H1 (cell line): ENCODE results near the gene MCM7. TPM values are rescaled to one million over a fixed set of nuclear protein-coding genes. Genes with fewer than 3 reads are reported as not detected.

Experiments
- CTCF ChIA-PET: fragments of 300-600 bp; sonication (Branson Sonifier 250); formaldehyde crosslinking; loops from one replicate; lab custom pipeline; 2021; ENCODE audit not compliant: partially characterized antibody; lab: Charles Lee
- POLR2A ChIA-PET: fragments of 300-600 bp; sonication (Branson Sonifier 250); formaldehyde crosslinking; loops from one replicate; lab custom pipeline; 2021; ENCODE audit warnings: inconsistent platforms; ENCODE audit not compliant: partially characterized antibody; lab: Charles Lee
- DNase-seq, 2 experiments: peaks; one replicate each; pipeline versions ENCODE4 v3.0.0 to v3.0.0-alpha.2; 2010 to 2022; ENCODE audit warnings: low spot score in 2 of 2, low read depth in 1 of 2, mixed read lengths in 1 of 2
- FAIRE-seq: peaks from 2 replicates; lab custom pipeline; 2011; peaks lifted over from hg19 to GRCh38; lab: Jason Lieb, UNC
- H2AFZ ChIP-seq: 2 replicates; pipeline ENCODE4 v1.8.1; 2012; ENCODE audit warnings: low read length, inconsistent platforms
- H2AK5ac ChIP-seq: 2 replicates; pipeline ENCODE4 v1.6.1; 2013; ENCODE audit warnings: low read depth, low read length
- H2BK120ac ChIP-seq: replicated peaks from 2 replicates; pipeline ENCODE3; 2013; ENCODE audit warnings: low read depth, low read length, inconsistent platforms
- H2BK12ac ChIP-seq: 2 replicates; pipeline ENCODE4 v1.6.1; 2013; ENCODE audit warnings: low read depth, low read length
- H2BK15ac ChIP-seq: 2 replicates; pipeline ENCODE4 v1.6.1; 2013; ENCODE audit warnings: low read length
- H2BK20ac ChIP-seq: 2 replicates; pipeline ENCODE4 v1.6.1; 2013; ENCODE audit warnings: low read length
- H2BK5ac ChIP-seq: 2 replicates; pipeline ENCODE4 v1.6.1; 2013; ENCODE audit warnings: low read depth, low read length
- H3K14ac ChIP-seq: 2 replicates; pipeline ENCODE4 v1.6.1; 2013; ENCODE audit warnings: inconsistent platforms; ENCODE audit not compliant: insufficient read length
- H3K18ac ChIP-seq: 2 replicates; pipeline ENCODE4 v1.6.1; 2013; ENCODE audit warnings: low read length; ENCODE audit errors: extremely low read depth
- H3K23ac ChIP-seq: 2 replicates; pipeline ENCODE4 v1.6.1; 2013; ENCODE audit warnings: inconsistent platforms; ENCODE audit not compliant: insufficient read length
- H3K23me2 ChIP-seq: 2 replicates; pipeline ENCODE4 v1.6.1; 2013; ENCODE audit warnings: low read depth, low read length
- H3K27ac ChIP-seq: 2 replicates; pipeline ENCODE4 v1.6.1; 2011; ENCODE audit warnings: low read depth, low read length, inconsistent platforms
- H3K27me3 ChIP-seq, 4 experiments: replicated peaks in 1 of 4; 1 replicate in 1 of 4; 2 replicates in 3 of 4; pipeline versions ENCODE4 v1.6.1 to v1.8.1; 2011 to 2013; ENCODE audit warnings: low read length in 3 of 4, mild to moderate bottlenecking in 3 of 4, inconsistent platforms in 2 of 4, mixed read lengths in 2 of 4, moderate library complexity in 1 of 4; ENCODE audit not compliant: control insufficient read depth in 3 of 4, insufficient read depth in 3 of 4; ENCODE audit errors: extremely low read depth in 1 of 4
- H3K36me3 ChIP-seq, 4 experiments: 2 replicates each; pipeline versions ENCODE4 v1.6.1 to v1.8.1; 2011 to 2013; ENCODE audit warnings: mild to moderate bottlenecking in 4 of 4, low read length in 3 of 4, moderate library complexity in 2 of 4, control low read depth in 1 of 4, inconsistent platforms in 1 of 4; ENCODE audit not compliant: insufficient read depth in 4 of 4, control insufficient read depth in 2 of 4
- H3K4ac ChIP-seq: replicated peaks from 2 replicates; pipeline ENCODE3; 2013; ENCODE audit warnings: low read length, low read depth, mixed read lengths, inconsistent platforms; ENCODE audit not compliant: insufficient read length
- H3K4me1 ChIP-seq, 4 experiments: replicated peaks in 1 of 4; 1 replicate in 1 of 4; 2 replicates in 3 of 4; pipeline versions ENCODE4 v1.6.1 to v1.8.1; 2011 to 2013; ENCODE audit warnings: low read length in 3 of 4, inconsistent platforms in 2 of 4, mixed read lengths in 1 of 4; ENCODE audit not compliant: insufficient read depth in 4 of 4, control insufficient read depth in 3 of 4
- H3K4me2 ChIP-seq, 2 experiments: 2 replicates each; pipeline versions ENCODE4 v1.6.1 to v1.8.1; 2011 to 2013; ENCODE audit warnings: low read depth in 2 of 2, low read length in 2 of 2, control low read depth in 1 of 2, inconsistent platforms in 1 of 2, mild to moderate bottlenecking in 1 of 2; ENCODE audit not compliant: insufficient read depth in 1 of 2
- H3K4me3 ChIP-seq, 4 experiments: fragments of 200-600, 300-600 bp in 1 of 4; sonication (generic), shearing (Covaris generic), sonication (Bioruptor Twin) in 1 of 4; 2 replicates each; pipeline versions ENCODE4 v1.5.1 to v1.8.1; 2011 to 2016; ENCODE audit warnings: low read length in 4 of 4, low read depth in 3 of 4, control low read depth in 2 of 4, inconsistent platforms in 2 of 4, mild to moderate bottlenecking in 2 of 4, mixed read lengths in 1 of 4, moderate library complexity in 1 of 4; ENCODE audit not compliant: insufficient read depth in 2 of 4; ENCODE audit errors: extremely low read depth in 1 of 4
- H3K56ac ChIP-seq: replicated peaks from 2 replicates; pipeline ENCODE3; 2013; ENCODE audit warnings: low read depth, mild to moderate bottlenecking, mixed read lengths, low read length, inconsistent platforms; ENCODE audit not compliant: insufficient read length
- H3K79me1 ChIP-seq: 2 replicates; pipeline ENCODE4 v1.6.1; 2013; ENCODE audit warnings: low read depth, low read length, control low read depth
- H3K79me2 ChIP-seq, 2 experiments: 2 replicates each; pipeline versions ENCODE4 v1.6.1 to v1.8.1; 2012 to 2013; ENCODE audit warnings: low read length in 2 of 2, mild to moderate bottlenecking in 2 of 2, inconsistent platforms in 1 of 2; ENCODE audit not compliant: insufficient read depth in 2 of 2, control insufficient read depth in 1 of 2
- H3K9ac ChIP-seq, 4 experiments: replicated peaks in 1 of 4; 1 replicate in 1 of 4; 2 replicates in 3 of 4; pipeline versions ENCODE4 v1.6.1 to v1.8.1; 2011 to 2013; ENCODE audit warnings: low read depth in 3 of 4, low read length in 3 of 4, control low read depth in 2 of 4, mild to moderate bottlenecking in 2 of 4, moderate library complexity in 2 of 4, inconsistent platforms in 1 of 4; ENCODE audit errors: extremely low read depth in 1 of 4
- H3K9me3 ChIP-seq, 2 experiments: 2 replicates each; pipeline versions ENCODE4 v1.6.1 to v1.8.1; 2012 to 2013; ENCODE audit warnings: mild to moderate bottlenecking in 2 of 2, moderate library complexity in 2 of 2, control low read depth in 1 of 2, inconsistent platforms in 1 of 2, low read depth in 1 of 2, low read length in 1 of 2, mixed read lengths in 1 of 2; ENCODE audit not compliant: insufficient read depth in 2 of 2
- H4K20me1 ChIP-seq, 2 experiments: replicated peaks in 1 of 2; 2 replicates each; pipeline versions ENCODE3 to v1.8.1; 2011 to 2013; ENCODE audit warnings: inconsistent platforms in 2 of 2, low read length in 2 of 2, mild to moderate bottlenecking in 1 of 2; ENCODE audit not compliant: insufficient read depth in 2 of 2, control insufficient read depth in 1 of 2
- H4K5ac ChIP-seq: 2 replicates; pipeline ENCODE4 v1.6.1; 2013; ENCODE audit warnings: low read length, low read depth, mixed read lengths, inconsistent platforms; ENCODE audit not compliant: insufficient read length
- H4K8ac ChIP-seq: 2 replicates; pipeline ENCODE4 v1.8.0; 2013; ENCODE audit warnings: mild to moderate bottlenecking, moderate library complexity, low read length, inconsistent platforms; ENCODE audit not compliant: insufficient read depth; ENCODE audit errors: extremely low read depth
- H4K91ac ChIP-seq: replicated peaks from 2 replicates; pipeline ENCODE3; 2013; ENCODE audit warnings: low read length, mixed read lengths, inconsistent platforms; ENCODE audit not compliant: insufficient read length
- BCL11A ChIP-seq, 2 experiments: IDR thresholded peaks; one replicate each; pipeline ENCODE4 v1.6.1; 2011; ENCODE audit warnings: low read depth in 2 of 2, low read length in 2 of 2, mild to moderate bottlenecking in 2 of 2
- CEBPB ChIP-seq: IDR thresholded peaks from 2 replicates; pipeline ENCODE4 v1.6.1; 2012; ENCODE audit warnings: low read depth, low read length
- GABPA ChIP-seq: IDR thresholded peaks from 2 replicates; pipeline ENCODE4 v1.6.1; 2011; ENCODE audit warnings: mild to moderate bottlenecking, low read length, moderate library complexity, borderline replicate concordance; ENCODE audit not compliant: insufficient read depth
- HDAC2 ChIP-seq, 2 experiments: fragments of 300-600 bp in 1 of 2; sonication (generic) in 1 of 2; IDR thresholded peaks; 2 replicates each; pipeline ENCODE4 v1.6.1; 2011 to 2012; ENCODE audit warnings: low read depth in 2 of 2, low read length in 2 of 2, mild to moderate bottlenecking in 2 of 2, moderate library complexity in 2 of 2, borderline replicate concordance in 1 of 2, inconsistent platforms in 1 of 2
- POLR2A ChIP-seq, 2 experiments: IDR thresholded peaks; 1 replicate in 1 of 2; 2 replicates in 1 of 2; pipeline ENCODE4 v1.6.1; 2011; ENCODE audit warnings: low read depth in 2 of 2, low read length in 2 of 2, mild to moderate bottlenecking in 2 of 2; ENCODE audit errors: control extremely low read depth in 1 of 2
- SAP30 ChIP-seq: fragments of 300-600 bp; sonication (generic); IDR thresholded peaks from 2 replicates; pipeline ENCODE4 v1.7.1; 2012; ENCODE audit warnings: low read length, moderate library complexity, mild to moderate bottlenecking, inconsistent platforms; ENCODE audit not compliant: insufficient read depth, insufficient replicate concordance
- SP1 ChIP-seq: IDR thresholded peaks from 2 replicates; pipeline ENCODE4 v1.6.1; 2011; ENCODE audit warnings: low read depth, low read length
- SRF ChIP-seq: IDR thresholded peaks from 2 replicates; pipeline ENCODE4 v1.6.1; 2011; ENCODE audit warnings: mild to moderate bottlenecking, low read depth, low read length, moderate library complexity
- TEAD4 ChIP-seq: IDR thresholded peaks from 2 replicates; pipeline ENCODE4 v1.6.1; 2012; ENCODE audit warnings: low read depth, low read length, inconsistent platforms, mixed read lengths
- WGBS, 2 experiments: shearing (Covaris generic) in 1 of 2; methylation state at CpG; one replicate each; pipeline versions ENCODE4 v1.1.6 to v1.1.7; 2013 to 2015; ENCODE audit warnings: low lambda C conversion rate in 2 of 2, mixed read lengths in 2 of 2, inconsistent platforms in 1 of 2, low coverage in 1 of 2, missing lambda C conversion rate in 1 of 2; ENCODE audit not compliant: insufficient replicate concordance in 2 of 2, insufficient coverage in 1 of 2, insufficient read length in 1 of 2; ENCODE audit errors: extremely low coverage in 1 of 2, missing lambda C conversion rate in 1 of 2; 5-methylcytosine and 5-hydroxymethylcytosine counted together
- polyA plus RNA-seq, 7 experiments: library from polyadenylated mRNA; depleted of rRNA in 3 of 7; stranded (reverse) in 5 of 7; unstranded in 2 of 7; fragments of >200 nt in 5 of 7; fragments of 200-250 nt in 2 of 7; gene quantifications; 1 replicate in 5 of 7; 2 replicates in 1 of 7; 4 replicates in 1 of 7; pipeline versions ENCODE4 v1.2.1 to v1.2.3, GENCODE V29; 2011 to 2013; ENCODE audit warnings: missing spikeins in 2 of 7, mixed read lengths in 2 of 7
- total RNA-seq: library from RNA; stranded (reverse); fragmentation: NEBNext Ultra II Directional; extraction: Animal tissue kit (Norgen Biotek cat#: 25700); gene quantifications from 2 replicates; pipeline ENCODE4 v1.2.1, GENCODE V29; 2021
- TF ChIP-seq, protein P1 (sequence below): IDR thresholded peaks from 2 replicates; pipeline ENCODE4 v1.6.1; 2011; ENCODE audit warnings: low read depth, mild to moderate bottlenecking, low read length; ENCODE audit not compliant: insufficient read depth
- TF ChIP-seq, protein P2 (sequence below): IDR thresholded peaks from 2 replicates; pipeline ENCODE4 v1.6.1; 2012; ENCODE audit warnings: low read length, inconsistent platforms

Gene MCM7
- total and polyA plus RNA-seq, 2 of the 8 experiments (the other 6 are each of a cell fraction or from before 2014, with no cell fraction given), result 313 to 344 TPM

DNA sequence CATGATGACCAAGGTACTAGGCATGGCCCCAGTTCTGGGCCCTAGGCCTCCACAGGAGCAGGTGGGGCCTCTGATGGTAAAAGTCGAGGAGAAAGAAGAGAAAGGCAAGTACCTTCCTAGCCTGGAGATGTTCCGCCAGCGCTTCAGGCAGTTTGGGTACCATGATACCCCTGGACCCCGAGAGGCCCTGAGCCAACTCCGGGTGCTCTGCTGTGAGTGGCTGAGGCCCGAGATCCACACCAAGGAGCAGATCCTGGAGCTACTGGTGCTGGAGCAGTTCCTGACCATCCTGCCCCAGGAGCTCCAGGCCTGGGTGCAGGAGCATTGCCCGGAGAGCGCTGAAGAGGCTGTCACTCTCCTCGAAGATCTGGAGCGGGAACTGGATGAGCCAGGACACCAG, 44.2 kb downstream of the MCM7 start:
- CTCF ChIA-PET, result interaction anchor here (0.7 to 1.7 kb wide), 2 partner anchors 9 to 42 kb away, joined by 3 read pairs; partner anchors contain the start of gene ZKSCAN1
- Histone ChIP-seq H3K27me3 (peaks cover 0 to 1% (median 0%) of the 10 kb centered on the region in 4 experiments; a peak in 1 of 7 replicates), H3K36me3 (peaks cover 15 to 41% (median 29%) of the 10 kb centered on the region in 4 experiments), H2AK5ac (no peak overlapping the region), H2AFZ (no peak overlapping the region), H4K5ac (no peak overlapping the region), H3K14ac (no peak overlapping the region), H2BK12ac (no peak overlapping the region), H3K4me2 (no peak overlapping the region), H3K23me2 (no peaks in the 10 kb centered on the region; the same call in 1 of the 2 replicates), H3K79me1 (peaks cover 3% of the 10 kb centered on the region; the same call in 1 of the 2 replicates), H3K27ac (no peak overlapping the region), H3K18ac (no peak overlapping the region), H3K4me1 (no peaks in the 10 kb centered on the region), H2BK15ac (no peak overlapping the region), H2BK20ac (no peak overlapping the region), H2BK120ac (no peak overlapping the region), H3K79me2 (peaks cover 0 to 18% of the 10 kb centered on the region in 2 experiments; a peak in 2 of 4 replicates), H3K56ac (no peak overlapping the region), H3K4me3 (no peak overlapping the region), H3K9me3 (no peaks in the 10 kb centered on the region), H4K8ac (no peak overlapping the region), H2BK5ac (no peak overlapping the region), H3K4ac (no peak overlapping the region), H4K91ac (no peak overlapping the region), H4K20me1 (peaks cover 0 to 3% of the 10 kb centered on the region in 2 experiments), H3K23ac (no peak overlapping the region), H3K9ac (no peak overlapping the region)
- DNase-seq (no peak), FAIRE-seq (no peak)
- POLR2A ChIA-PET, result interaction anchor here (18.6 kb wide), 1 partner anchor 15 kb away, joined by 294 read pairs; the partner anchor contains the start of gene ZNF3
- WGBS, 2 experiments, result 95% methylated on average over 10 of the region's 10 CpGs; no CpG with 5 or more reads in 1 of the 2 experiments
- TF ChIP-seq HDAC2 (IDR thresholded peaks at IDR 0.05; ENCODE audit: borderline replicate concordance in 1 of 2, low read depth in 2 of 2, low read length in 2 of 2) (no peak), POLR2A (IDR thresholded peaks at IDR 0.05; ENCODE audit: control extremely low read depth in 1 of 2, low read depth in 2 of 2, low read length in 2 of 2) (no peak), TEAD4 (no peak), CEBPB (no peak), SAP30 (no peak), SP1 (no peak), SRF (no peak), BCL11A (IDR thresholded peaks at IDR 0.05; ENCODE audit: low read depth in 2 of 2, low read length in 2 of 2) (no peak), GABPA (no peak)
- TF ChIP-seq, protein P1, sequence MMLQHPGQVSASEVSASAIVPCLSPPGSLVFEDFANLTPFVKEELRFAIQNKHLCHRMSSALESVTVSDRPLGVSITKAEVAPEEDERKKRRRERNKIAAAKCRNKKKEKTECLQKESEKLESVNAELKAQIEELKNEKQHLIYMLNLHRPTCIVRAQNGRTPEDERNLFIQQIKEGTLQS, result no peak
- TF ChIP-seq, protein P2, sequence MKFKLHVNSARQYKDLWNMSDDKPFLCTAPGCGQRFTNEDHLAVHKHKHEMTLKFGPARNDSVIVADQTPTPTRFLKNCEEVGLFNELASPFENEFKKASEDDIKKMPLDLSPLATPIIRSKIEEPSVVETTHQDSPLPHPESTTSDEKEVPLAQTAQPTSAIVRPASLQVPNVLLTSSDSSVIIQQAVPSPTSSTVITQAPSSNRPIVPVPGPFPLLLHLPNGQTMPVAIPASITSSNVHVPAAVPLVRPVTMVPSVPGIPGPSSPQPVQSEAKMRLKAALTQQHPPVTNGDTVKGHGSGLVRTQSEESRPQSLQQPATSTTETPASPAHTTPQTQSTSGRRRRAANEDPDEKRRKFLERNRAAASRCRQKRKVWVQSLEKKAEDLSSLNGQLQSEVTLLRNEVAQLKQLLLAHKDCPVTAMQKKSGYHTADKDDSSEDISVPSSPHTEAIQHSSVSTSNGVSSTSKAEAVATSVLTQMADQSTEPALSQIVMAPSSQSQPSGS, result no peak
